Measurements from ENCODE around the gene RNF115. TPM values are rescaled to one million over a fixed set of nuclear protein-coding genes. Genes with fewer than 3 reads are reported as not detected.

RNF115 gene
- total and polyA plus RNA-seq, 2 of the 4 experiments (the other 2 are of a cell fraction) = 13.5 to 22.9 TPM

GRCh38 chr1:145786271-145786670, 37.6 kb downstream of the RNF115 start:
- Histone ChIP-seq H3K27ac (ENCODE audit: insufficient read depth, low read length) (no peak overlapping the region), H3K9ac (ENCODE audit: low read depth, low read length) (no peak overlapping the region), H3K4ac (ENCODE audit: low read depth, low read length) (no peak overlapping the region), H3K56ac (ENCODE audit: extremely low read depth, insufficient read depth, low read length) (no peak overlapping the region), H4K91ac (ENCODE audit: insufficient read depth, low read depth, low read length) (no peak overlapping the region), H2BK120ac (ENCODE audit: low read depth, low read length) (no peak overlapping the region), H4K8ac (ENCODE audit: low read depth in 2 of 2, low read length in 2 of 2) (no peak overlapping the region), H2AK9ac (replicated peaks; ENCODE audit: low read depth, low read length, poor library complexity) (no peak overlapping the region), H2AK5ac (ENCODE audit: low read depth, low read length) (no peak overlapping the region), H3K4me3 (ENCODE audit: insufficient read depth, low read depth, low read length) (no peak overlapping the region), H4K5ac (ENCODE audit: low read depth, low read length) (no peak overlapping the region; the same call in 1 of the 2 replicates), H3K23ac (ENCODE audit: low read depth, low read length) (no peak overlapping the region), H2BK15ac (ENCODE audit: low read depth, low read length) (no peak overlapping the region), H2BK5ac (ENCODE audit: low read depth, low read length, poor library complexity, severe bottlenecking) (peak overlapping the region; percentile 84), H2BK20ac (ENCODE audit: low read depth, low read length) (no peak overlapping the region), H3K9me3 (ENCODE audit: control insufficient read depth, insufficient read depth, low read length) (no peaks in the 10 kb centered on the region), H3K14ac (replicated peaks; ENCODE audit: low read depth, low read length) (no peak overlapping the region), H4K20me1 (ENCODE audit: insufficient read depth, low read length) (peaks cover 3% of the 10 kb centered on the region; the same call in 1 of the 2 replicates), H2AFZ (replicated peaks; ENCODE audit: low read length, poor library complexity) (no peak overlapping the region), H3K9me1 (ENCODE audit: insufficient read depth, low read length) (peaks cover 3% of the 10 kb centered on the region), H3K4me2 (ENCODE audit: low read depth, low read length) (no peak overlapping the region; the same call in 1 of the 2 replicates), H3K79me1 (ENCODE audit: low read depth in 1 of 2, low read length in 2 of 2) (peaks cover 16 to 54% of the 10 kb centered on the region in 2 experiments), H3K36me3 (ENCODE audit: control insufficient read depth, insufficient read depth, low read length) (peaks cover 5% of the 10 kb centered on the region; the same call in 1 of the 2 replicates), H3K4me1 (ENCODE audit: control insufficient read depth, insufficient read depth, low read length) (peaks cover 9% of the 10 kb centered on the region; the same call in 1 of the 2 replicates), H3K27me3 (ENCODE audit: control insufficient read depth, insufficient read depth, low read length) (no peaks in the 10 kb centered on the region), H3K18ac (ENCODE audit: low read depth, low read length) (no peak overlapping the region)
- POLR2A ChIA-PET (ENCODE audit: unreplicated experiment) = no interaction called here
- ATAC-seq (ENCODE audit: low read depth) (no peak), DNase-seq (no peak)
- no CpG with 5 or more reads among the region's 1 CpG for WGBS, 2 experiments (ENCODE audit: extremely low coverage in 2 of 2, insufficient read length in 1 of 2)
- dilution Hi-C loops (cut with HindIII; ENCODE audit: low sequenced_read_pairs, unreplicated experiment) = no loop called here
- CTCF ChIA-PET = no interaction called here
- in situ Hi-C loops (cut with MboI; ENCODE audit: low sequenced_read_pairs) = no loop called here
- intact Hi-C loops (cut with micrococcal nuclease) = no loop called here
- no TSS peak for BruUV-seq (replicated peaks)
- TF ChIP-seq RCOR1 (IDR thresholded peaks at IDR 0.05; ENCODE audit: insufficient replicate concordance, low read length) = no peak
- TF ChIP-seq MAZ (IDR thresholded peaks at IDR 0.05; ENCODE audit: borderline replicate concordance, low read depth, low read length) = no peak
- no peak for TF ChIP-seq CEBPB (IDR thresholded peaks at IDR 0.05; ENCODE audit: low read depth, low read length)
- TF ChIP-seq NFE2L2 (IDR thresholded peaks at IDR 0.05; ENCODE audit: low read depth, low read length) = no peak
- TF ChIP-seq RAD21 (IDR thresholded peaks at IDR 0.05; ENCODE audit: low read length) = no peak
- no peak for TF ChIP-seq MXI1 (IDR thresholded peaks at IDR 0.05; ENCODE audit: borderline replicate concordance, low read depth, low read length)
- TF ChIP-seq POLR2A (IDR thresholded peaks at IDR 0.05; ENCODE audit: low read depth, low read length) = no peak
- TF ChIP-seq FOS (IDR thresholded peaks at IDR 0.05; ENCODE audit: low read depth, low read length) = no peak
- no peak for TF ChIP-seq SMC3 (IDR thresholded peaks at IDR 0.05; ENCODE audit: low read depth, low read length)

All from IMR-90 (cell line).